Naive thymus-derived CD4-positive, alpha-beta T cell (primary cell): Measurements from ENCODE around the gene MRC2. TPM values are rescaled to one million over a fixed set of nuclear protein-coding genes. Genes with fewer than 3 reads are reported as not detected.

Experiments
- ATAC-seq: fragments of 150-1000 bp; cut with Tn5 transposase; 2 replicates; pipeline ENCODE4 v1.10.0; 2021; ENCODE audit warnings: mild to moderate bottlenecking, moderate library complexity
- CTCF ChIA-PET: fragments of 350-600 bp; sonication (Branson Sonifier 250); formaldehyde crosslinking; loops from one replicate; lab custom pipeline; 2021; ENCODE audit warnings: antibody characterized with exemption; lab: Charles Lee
- POLR2A ChIA-PET: fragments of 350-600 bp; sonication (Branson Sonifier 250); formaldehyde crosslinking; loops from one replicate; lab custom pipeline; 2021; ENCODE audit warnings: antibody characterized with exemption, inconsistent platforms; lab: Charles Lee
- DNase-seq, 9 donors: peaks; one replicate each; pipeline versions ENCODE4 v3.0.0 to v3.0.0-alpha.2; 2020 to 2022; ENCODE audit warnings: mixed read lengths in 1 of 9
- H3K27ac ChIP-seq: one replicate; pipeline ENCODE4 v1.7.0; 2013; ENCODE audit warnings: mild to moderate bottlenecking, low read depth, low read length, moderate library complexity
- H3K27me3 ChIP-seq, 2 donors: one replicate each; pipeline ENCODE4 v1.7.0; 2013; ENCODE audit warnings: low read length in 2 of 2, mild to moderate bottlenecking in 2 of 2, moderate library complexity in 2 of 2; ENCODE audit not compliant: control insufficient read depth in 2 of 2, insufficient read depth in 2 of 2
- H3K36me3 ChIP-seq, 3 experiments: 1 replicate in 2 of 3; 2 replicates in 1 of 3; pipeline ENCODE4 v1.7.0; 2013; ENCODE audit warnings: low read length in 3 of 3, mild to moderate bottlenecking in 3 of 3, moderate library complexity in 1 of 3; ENCODE audit not compliant: insufficient read depth in 3 of 3, control insufficient read depth in 2 of 3
- H3K4me1 ChIP-seq, 2 donors: one replicate each; pipeline ENCODE4 v1.7.0; 2013; ENCODE audit warnings: low read length in 2 of 2, mild to moderate bottlenecking in 2 of 2, moderate library complexity in 1 of 2; ENCODE audit not compliant: control insufficient read depth in 2 of 2, insufficient read depth in 2 of 2
- H3K4me3 ChIP-seq: 2 replicates; pipeline ENCODE4 v1.7.0; 2013; ENCODE audit warnings: mild to moderate bottlenecking, low read length
- H3K9me3 ChIP-seq, 3 experiments: 1 replicate in 2 of 3; 2 replicates in 1 of 3; pipeline ENCODE4 v1.7.0; 2013; ENCODE audit warnings: low read length in 3 of 3; ENCODE audit not compliant: control insufficient read depth in 2 of 3
- H3K27ac Mint-ChIP-seq, 9 donors: one replicate each; pipeline ENCODE4 v1.8.0; 2020 to 2022; ENCODE audit warnings: mixed read lengths in 9 of 9, mild to moderate bottlenecking in 8 of 9, moderate library complexity in 5 of 9, inconsistent platforms in 2 of 9
- H3K27me3 Mint-ChIP-seq, 5 donors: one replicate each; pipeline ENCODE4 v1.8.0; 2021 to 2022; ENCODE audit warnings: mixed read lengths in 5 of 5, mild to moderate bottlenecking in 1 of 5
- H3K36me3 Mint-ChIP-seq, 5 donors: one replicate each; pipeline ENCODE4 v1.8.0; 2020 to 2022; ENCODE audit warnings: mixed read lengths in 5 of 5, mild to moderate bottlenecking in 3 of 5, inconsistent platforms in 1 of 5
- H3K4me1 Mint-ChIP-seq, 7 donors: one replicate each; pipeline ENCODE4 v1.8.0; 2020 to 2022; ENCODE audit warnings: mixed read lengths in 7 of 7, mild to moderate bottlenecking in 3 of 7, inconsistent platforms in 1 of 7
- H3K4me3 Mint-ChIP-seq, 10 donors: one replicate each; pipeline ENCODE4 v1.8.0; 2020 to 2022; ENCODE audit warnings: mild to moderate bottlenecking in 10 of 10, mixed read lengths in 10 of 10, moderate library complexity in 6 of 10, inconsistent platforms in 2 of 10
- H3K9me3 Mint-ChIP-seq, 11 donors: one replicate each; pipeline ENCODE4 v1.8.0; 2020 to 2022; ENCODE audit warnings: mixed read lengths in 11 of 11, mild to moderate bottlenecking in 4 of 11, inconsistent platforms in 1 of 11, moderate library complexity in 1 of 11
- intact Hi-C, 2 donors: fragments of 100-400 bp; cut with micrococcal nuclease; formaldehyde crosslinking; loops; one replicate each; pipeline ENCODE4 v1.15.1; 2023
- polyA plus RNA-seq, 2 donors: library from polyadenylated mRNA; unstranded; fragments of 300-500 nt; fragmentation: Illumina TruSeq; gene quantifications; one replicate each; pipeline ENCODE4 v1.2.3, GENCODE V29; 2021
- total RNA-seq, 6 experiments: library from RNA in 5 of 6; stranded (reverse) in 5 of 6; gene quantifications; 1 replicate in 5 of 6; 2 replicates in 1 of 6; pipeline ENCODE4 v1.2.3 and lab custom pipeline; 2021 to 2026

Gene MRC2, protein sequence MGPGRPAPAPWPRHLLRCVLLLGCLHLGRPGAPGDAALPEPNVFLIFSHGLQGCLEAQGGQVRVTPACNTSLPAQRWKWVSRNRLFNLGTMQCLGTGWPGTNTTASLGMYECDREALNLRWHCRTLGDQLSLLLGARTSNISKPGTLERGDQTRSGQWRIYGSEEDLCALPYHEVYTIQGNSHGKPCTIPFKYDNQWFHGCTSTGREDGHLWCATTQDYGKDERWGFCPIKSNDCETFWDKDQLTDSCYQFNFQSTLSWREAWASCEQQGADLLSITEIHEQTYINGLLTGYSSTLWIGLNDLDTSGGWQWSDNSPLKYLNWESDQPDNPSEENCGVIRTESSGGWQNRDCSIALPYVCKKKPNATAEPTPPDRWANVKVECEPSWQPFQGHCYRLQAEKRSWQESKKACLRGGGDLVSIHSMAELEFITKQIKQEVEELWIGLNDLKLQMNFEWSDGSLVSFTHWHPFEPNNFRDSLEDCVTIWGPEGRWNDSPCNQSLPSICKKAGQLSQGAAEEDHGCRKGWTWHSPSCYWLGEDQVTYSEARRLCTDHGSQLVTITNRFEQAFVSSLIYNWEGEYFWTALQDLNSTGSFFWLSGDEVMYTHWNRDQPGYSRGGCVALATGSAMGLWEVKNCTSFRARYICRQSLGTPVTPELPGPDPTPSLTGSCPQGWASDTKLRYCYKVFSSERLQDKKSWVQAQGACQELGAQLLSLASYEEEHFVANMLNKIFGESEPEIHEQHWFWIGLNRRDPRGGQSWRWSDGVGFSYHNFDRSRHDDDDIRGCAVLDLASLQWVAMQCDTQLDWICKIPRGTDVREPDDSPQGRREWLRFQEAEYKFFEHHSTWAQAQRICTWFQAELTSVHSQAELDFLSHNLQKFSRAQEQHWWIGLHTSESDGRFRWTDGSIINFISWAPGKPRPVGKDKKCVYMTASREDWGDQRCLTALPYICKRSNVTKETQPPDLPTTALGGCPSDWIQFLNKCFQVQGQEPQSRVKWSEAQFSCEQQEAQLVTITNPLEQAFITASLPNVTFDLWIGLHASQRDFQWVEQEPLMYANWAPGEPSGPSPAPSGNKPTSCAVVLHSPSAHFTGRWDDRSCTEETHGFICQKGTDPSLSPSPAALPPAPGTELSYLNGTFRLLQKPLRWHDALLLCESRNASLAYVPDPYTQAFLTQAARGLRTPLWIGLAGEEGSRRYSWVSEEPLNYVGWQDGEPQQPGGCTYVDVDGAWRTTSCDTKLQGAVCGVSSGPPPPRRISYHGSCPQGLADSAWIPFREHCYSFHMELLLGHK (N-terminal part only)
- 1 to 10 TPM in 4 of 5 experiments, under 1 TPM in 1; 0.39 to 3.4 (median 2.7) TPM for total RNA-seq
- 1 to 10 TPM in 1 of 2 donors, under 1 TPM in 1; 0.11 to 1.0 TPM for polyA plus RNA-seq
- total RNA-seq (lab: John Stamatoyannopoulos, UW): 6.3 reads per million, percentile 28 among the genes with 10 or more reads in this experiment

DNA sequence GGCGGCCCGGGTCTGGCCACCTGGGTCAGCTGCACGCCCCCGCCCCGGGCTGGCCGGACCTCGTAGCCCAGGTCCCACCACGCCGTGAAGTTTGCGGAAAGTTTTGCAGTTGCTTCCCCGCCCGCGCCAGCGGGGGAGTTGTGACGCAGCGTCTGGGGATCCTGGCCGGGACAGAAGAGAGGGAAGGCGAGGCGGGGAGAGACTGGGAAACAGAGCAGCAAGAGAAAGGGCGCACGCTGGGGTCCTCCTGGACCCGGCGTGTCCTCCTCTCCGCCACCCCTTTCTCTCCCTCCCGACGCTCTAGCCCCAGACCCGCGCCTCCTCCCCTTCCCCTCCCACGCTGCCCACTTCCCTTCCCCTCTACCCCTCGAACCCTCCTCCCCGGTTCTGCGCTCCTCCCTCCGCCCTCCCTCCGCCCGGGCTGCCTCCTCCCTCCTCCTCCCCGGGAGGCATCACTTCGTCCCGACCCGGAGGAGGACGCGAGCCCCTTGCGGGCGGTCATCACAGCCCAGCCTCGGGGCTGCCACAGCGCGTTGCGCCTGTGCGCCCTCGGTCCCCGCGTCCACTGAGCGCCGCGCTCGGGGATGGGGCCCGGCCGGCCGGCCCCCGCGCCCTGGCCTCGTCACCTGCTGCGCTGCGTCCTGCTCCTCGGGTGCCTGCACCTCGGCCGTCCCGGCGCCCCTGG is at the start of gene MRC2:
Gene MRC2 (plus strand): TSS at position 452 of the 685 bp plus-strand sequence. CDS start 133 bp downstream, at position 585.
- Histone ChIP-seq H3K4me1 (peaks cover 0 to 6% of the 10 kb centered on the region in 2 donors), H3K27ac (no peak within 1 kb of the TSS), H3K4me3 (peak within 1 kb of the TSS; percentile 51), H3K36me3 (no peaks in the 10 kb centered on the region), H3K27me3 (no peaks in the 10 kb centered on the region), H3K9me3 (no peaks in the 10 kb centered on the region)
- H3K9me3 Mint-ChIP-seq: no peaks in the 10 kb centered on the region
- ATAC-seq (peak; percentile 33), DNase-seq (peak in 4 of 9 donors; percentile 13 to 28 (median 20))
- peaks cover 0 to 11% (median 0%) of the 10 kb centered on the region in 5 donors for H3K36me3 Mint-ChIP-seq
- peaks cover 4 to 44% (median 11%) of the 10 kb centered on the region in 5 donors for H3K27me3 Mint-ChIP-seq
- CTCF ChIA-PET: no interaction called here
- peaks cover 5 to 29% (median 11%) of the 10 kb centered on the region in 7 donors for H3K4me1 Mint-ChIP-seq
- H3K27ac Mint-ChIP-seq: peak within 1 kb of the TSS in 5 of 9 donors; percentile 29 to 85 (median 59)
- POLR2A ChIA-PET: no interaction called here
- intact Hi-C loops: loop anchor here in 1 of 2 donors (1.0 kb wide), 1 partner anchor 26 kb away; no protein-coding TSS in a partner anchor
- peak within 1 kb of the TSS; percentile 80 to 91 (median 88) for H3K4me3 Mint-ChIP-seq

DNA sequence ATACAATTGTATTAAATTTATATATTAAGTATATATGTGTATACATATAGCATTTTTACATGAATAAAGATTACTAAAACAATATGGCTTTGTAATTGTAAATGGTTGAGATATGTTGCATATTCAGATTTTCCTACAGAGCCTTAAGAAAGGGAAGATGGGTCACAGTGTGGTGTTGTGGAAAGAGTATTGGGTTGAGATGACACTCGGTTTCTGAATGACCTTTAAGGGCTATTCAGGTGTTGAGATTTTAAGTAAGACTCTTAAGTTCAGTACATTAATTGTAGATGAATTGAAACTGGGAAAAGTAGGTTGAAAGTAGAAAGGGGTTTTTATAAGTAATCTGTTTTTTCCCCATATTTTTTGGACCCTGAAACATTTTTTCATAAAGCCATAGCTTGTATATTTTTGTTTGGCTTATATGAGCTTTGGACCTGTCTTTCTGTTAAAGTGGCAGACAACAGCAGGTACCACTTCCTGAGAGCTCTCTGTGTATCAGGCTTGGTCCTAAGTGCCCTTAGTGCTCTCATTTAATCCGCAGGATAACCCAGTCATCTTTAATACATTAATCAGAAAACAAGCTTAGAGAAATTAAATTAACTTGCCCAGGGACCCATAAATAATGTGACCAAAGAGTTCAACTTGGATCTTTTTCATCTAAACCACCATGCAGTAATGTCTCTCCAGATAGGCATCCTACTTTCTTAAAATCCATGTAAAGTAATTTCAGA is 48.5 kb upstream of the MRC2 start:
- no peak for ATAC-seq
- Mint-ChIP-seq H3K4me3 (no peak overlapping the region), H3K36me3 (peaks cover 3 to 54% (median 27%) of the 10 kb centered on the region in 5 donors), H3K27me3 (no peaks in the 10 kb centered on the region), H3K27ac (peak overlapping the region in 2 of 9 donors; percentile 39 to 49), H3K4me1 (peaks cover 0 to 8% (median 0%) of the 10 kb centered on the region in 7 donors), H3K9me3 (no peaks in the 10 kb centered on the region)
- H3K4me1 ChIP-seq: no peaks in the 10 kb centered on the region
- H3K36me3 ChIP-seq: peaks cover 0 to 52% (median 4%) of the 10 kb centered on the region in 3 experiments
- DNase-seq: no peak
- intact Hi-C loops: no loop called here
- ChIA-PET CTCF (no interaction called here), POLR2A (interaction anchor here (0.6 kb wide), 1 partner anchor 146 kb away, joined by 3 read pairs; no protein-coding TSS in a partner anchor)
- H3K9me3 ChIP-seq: no peaks in the 10 kb centered on the region
- no peak overlapping the region for H3K27ac ChIP-seq
- H3K27me3 ChIP-seq: no peaks in the 10 kb centered on the region
- H3K4me3 ChIP-seq: no peak overlapping the region

DNA sequence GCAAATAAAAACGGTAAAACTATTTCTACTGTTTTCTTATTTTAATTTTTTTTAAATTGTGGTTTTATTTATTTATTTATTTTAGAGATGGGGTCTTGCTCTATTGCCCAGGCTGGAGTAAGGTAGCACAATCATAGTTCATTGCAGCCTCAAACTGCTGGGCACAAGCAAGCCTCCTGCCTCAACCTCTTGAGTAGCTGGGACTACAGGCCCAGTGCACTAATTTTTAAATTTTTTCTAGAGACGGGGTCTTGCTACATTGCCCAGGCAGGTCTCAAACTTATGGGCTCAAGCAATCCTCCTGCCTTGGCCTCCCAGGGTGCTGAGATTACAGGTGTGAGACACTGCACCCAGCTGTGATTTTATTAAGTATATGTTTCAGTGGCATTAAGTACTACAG is 46.5 kb upstream of the MRC2 start:
- Mint-ChIP-seq H3K27me3 (no peaks in the 10 kb centered on the region), H3K4me1 (peaks cover 0 to 4% (median 0%) of the 10 kb centered on the region in 7 donors), H3K27ac (no peak overlapping the region), H3K36me3 (peaks cover 3 to 47% (median 21%) of the 10 kb centered on the region in 5 donors), H3K9me3 (no peaks in the 10 kb centered on the region), H3K4me3 (no peak overlapping the region)
- H3K27ac ChIP-seq: no peak overlapping the region
- CTCF ChIA-PET: no interaction called here
- no peak overlapping the region for H3K4me3 ChIP-seq
- intact Hi-C loops: no loop called here
- no peak for DNase-seq
- ATAC-seq: no peak
- H3K27me3 ChIP-seq: no peaks in the 10 kb centered on the region
- POLR2A ChIA-PET: no interaction called here
- H3K9me3 ChIP-seq: no peaks in the 10 kb centered on the region
- no peaks in the 10 kb centered on the region for H3K4me1 ChIP-seq
- H3K36me3 ChIP-seq: peaks cover 5 to 36% (median 8%) of the 10 kb centered on the region in 3 experiments

DNA sequence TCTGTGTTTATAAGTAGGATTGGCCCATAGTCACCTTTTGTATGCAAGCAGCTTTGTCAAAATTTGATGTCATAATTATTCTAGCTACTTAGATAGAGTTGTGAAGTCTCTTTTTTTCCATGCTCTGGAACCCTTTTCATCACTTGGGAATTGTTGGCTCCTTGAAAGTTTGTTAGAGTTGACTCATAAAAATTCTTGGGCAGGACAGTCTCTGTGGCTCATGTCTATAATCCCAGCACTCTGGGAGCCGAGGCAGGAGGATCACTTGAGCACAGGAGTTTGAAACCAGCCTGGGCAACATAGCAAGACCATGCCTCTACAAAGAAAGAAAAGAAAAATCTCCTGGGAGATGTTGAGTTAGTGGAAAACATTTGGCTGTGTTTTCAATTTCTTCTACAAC is 45.7 kb upstream of the MRC2 start:
- ATAC-seq (no peak), DNase-seq (no peak)
- ChIA-PET POLR2A (no interaction called here), CTCF (interaction anchor here (0.6 kb wide), 1 partner anchor 17 kb away, joined by 4 read pairs; no protein-coding TSS in a partner anchor)
- peak overlapping the region in 1 of 9 donors; percentile 74 for H3K27ac Mint-ChIP-seq
- no peak overlapping the region for H3K4me3 ChIP-seq
- no peaks in the 10 kb centered on the region for H3K4me1 ChIP-seq
- H3K4me1 Mint-ChIP-seq: peaks cover 0 to 4% (median 0%) of the 10 kb centered on the region in 7 donors
- no peaks in the 10 kb centered on the region for H3K9me3 Mint-ChIP-seq
- H3K4me3 Mint-ChIP-seq: no peak overlapping the region
- intact Hi-C loops: no loop called here
- H3K36me3 Mint-ChIP-seq: peaks cover 3 to 43% (median 13%) of the 10 kb centered on the region in 5 donors
- H3K27me3 ChIP-seq: no peaks in the 10 kb centered on the region
- H3K27ac ChIP-seq: no peak overlapping the region
- peaks cover 5 to 29% (median 8%) of the 10 kb centered on the region in 3 experiments for H3K36me3 ChIP-seq
- H3K9me3 ChIP-seq: no peaks in the 10 kb centered on the region
- H3K27me3 Mint-ChIP-seq: no peaks in the 10 kb centered on the region

DNA sequence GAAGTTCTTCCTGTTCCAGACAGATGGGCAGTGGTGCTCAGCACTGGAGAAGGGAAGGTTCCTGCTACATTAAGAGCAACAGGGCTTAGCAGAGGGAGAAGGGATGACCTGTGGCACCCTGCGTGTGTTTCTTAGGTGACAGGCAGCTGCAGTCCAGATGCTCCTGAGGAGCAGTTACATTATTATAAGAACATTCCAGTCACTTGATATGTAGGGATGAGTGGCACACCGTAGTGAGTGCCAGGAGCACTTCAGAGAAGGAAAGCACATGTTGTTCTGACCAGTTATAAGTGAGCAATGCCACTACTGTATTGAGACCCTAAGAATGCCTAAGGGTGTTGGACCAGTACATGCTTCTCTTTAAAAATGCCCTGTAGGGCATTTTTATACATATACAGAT is 39.9 kb upstream of the MRC2 start:
- intact Hi-C loops: no loop called here
- Histone ChIP-seq H3K4me3 (no peak overlapping the region), H3K9me3 (no peaks in the 10 kb centered on the region), H3K27ac (no peak overlapping the region), H3K27me3 (no peaks in the 10 kb centered on the region), H3K4me1 (no peaks in the 10 kb centered on the region), H3K36me3 (peaks cover 4 to 49% (median 5%) of the 10 kb centered on the region in 3 experiments)
- Mint-ChIP-seq H3K27ac (peak overlapping the region in 1 of 9 donors; percentile 43), H3K4me1 (peaks cover 0 to 2% (median 0%) of the 10 kb centered on the region in 7 donors), H3K36me3 (peaks cover 0 to 41% (median 22%) of the 10 kb centered on the region in 5 donors), H3K9me3 (no peaks in the 10 kb centered on the region), H3K4me3 (no peak overlapping the region), H3K27me3 (no peaks in the 10 kb centered on the region)
- POLR2A ChIA-PET: interaction anchor here (0.5 kb wide), 1 partner anchor 105 kb away, joined by 3 read pairs; no protein-coding TSS in a partner anchor
- CTCF ChIA-PET: no interaction called here
- no peak for DNase-seq
- no peak for ATAC-seq
